K562 (cell line): ENCODE data around the gene WASF1. TPM values are rescaled to one million over a fixed set of nuclear protein-coding genes. Genes with fewer than 3 reads are reported as not detected.

ENCODE experiments used
- ATAC-seq: fragments of 200-7000 bp; cut with Tn5 transposase; 3 replicates; pipeline ENCODE4 v1.9.1; 2020; ENCODE audit warnings: moderate library complexity
- BruUV-seq: library from RNA; stranded (reverse); fragments of 400-500 nt; replicated peaks from 2 replicates; lab custom pipeline; 2021; lab: Mats Ljungman, UMichigan
- CTCF ChIA-PET: fragments of 300-600 bp; formaldehyde crosslinking; extraction: SDS; loops from one replicate; lab custom pipeline; 2021; ENCODE audit warnings: low intra/inter-chr PET ratio; lab: Yijun Ruan, JAX
- POLR2A ChIA-PET: fragments of 300-600, 350-650 bp; sonication (Branson Sonifier 250); formaldehyde crosslinking; extraction: SDS; loops from one replicate; lab custom pipeline; 2021; ENCODE audit warnings: antibody characterized with exemption, inconsistent platforms; lab: Yijun Ruan, JAX
- DNase-seq, 4 experiments: peaks; one replicate each; pipeline versions ENCODE4 v3.0.0 to v3.0.0-alpha.2; 2011 to 2018; ENCODE audit warnings: low spot score in 3 of 4, mixed read lengths in 3 of 4; ENCODE audit errors: extremely low read depth in 1 of 4
- FAIRE-seq: peaks from 2 replicates; lab custom pipeline; 2011; peaks lifted over from hg19 to GRCh38; lab: Jason Lieb, UNC
- H2AFZ ChIP-seq: 2 replicates; pipeline ENCODE4 v1.6.0; 2011; ENCODE audit warnings: low read depth, low read length, control low read depth, inconsistent platforms
- H3K27ac ChIP-seq: fragments of 200-600 bp; 3 replicates; pipeline ENCODE4 v1.8.0; 2011; ENCODE audit warnings: low read depth, mild to moderate bottlenecking, control low read depth, inconsistent platforms, low read length, moderate library complexity, mixed read lengths; ENCODE audit errors: extremely low read depth
- H3K27me3 ChIP-seq, 2 experiments: fragments of 300-600 bp in 1 of 2; 2 replicates in 1 of 2; 3 replicates in 1 of 2; pipeline versions ENCODE4 v1.6.0 to v1.8.0; 2011; ENCODE audit warnings: inconsistent platforms in 2 of 2, low read length in 2 of 2, mild to moderate bottlenecking in 1 of 2, mixed read lengths in 1 of 2, moderate library complexity in 1 of 2; ENCODE audit not compliant: control insufficient read depth in 2 of 2, insufficient read depth in 2 of 2
- H3K36me3 ChIP-seq: fragments of 300-600 bp; 3 replicates; pipeline ENCODE4 v1.8.0; 2011; ENCODE audit warnings: mild to moderate bottlenecking, low read length, inconsistent platforms; ENCODE audit not compliant: control insufficient read depth, insufficient read depth
- H3K4me1 ChIP-seq, 2 experiments: fragments of 200-600 bp in 1 of 2; replicated peaks in 1 of 2; 2 replicates in 1 of 2; 3 replicates in 1 of 2; pipeline versions ENCODE4 v1.5.1 to v1.8.0; 2011; ENCODE audit warnings: inconsistent platforms in 2 of 2, low read length in 2 of 2, mild to moderate bottlenecking in 1 of 2, mixed read lengths in 1 of 2, moderate library complexity in 1 of 2; ENCODE audit not compliant: control insufficient read depth in 2 of 2, insufficient read depth in 2 of 2
- H3K4me2 ChIP-seq: 2 replicates; pipeline ENCODE4 v1.6.1; 2011; ENCODE audit warnings: low read length, control low read depth, inconsistent platforms, mixed read lengths; ENCODE audit not compliant: insufficient read depth
- H3K4me3 ChIP-seq: fragments of 200-600 bp; sonication (generic), shearing (Covaris generic); 2 replicates; pipeline ENCODE4 v1.5.1; 2016; ENCODE audit warnings: control low read depth, inconsistent platforms
- H3K79me2 ChIP-seq: fragments of 200-600 bp; 3 replicates; pipeline ENCODE4 v1.8.0; 2011; ENCODE audit warnings: low read length, inconsistent platforms; ENCODE audit not compliant: control insufficient read depth, insufficient read depth
- H3K9ac ChIP-seq, 2 experiments: 2 replicates each; pipeline versions ENCODE4 v1.6.0 to v1.6.1; 2011; ENCODE audit warnings: low read depth in 2 of 2, low read length in 2 of 2, control low read depth in 1 of 2, inconsistent platforms in 1 of 2, mild to moderate bottlenecking in 1 of 2, mixed read lengths in 1 of 2; ENCODE audit not compliant: insufficient read depth in 1 of 2
- H3K9me1 ChIP-seq: one replicate; pipeline ENCODE4 v1.6.0; 2011; ENCODE audit warnings: inconsistent platforms, mild to moderate bottlenecking, low read length, moderate library complexity; ENCODE audit not compliant: control insufficient read depth, insufficient read depth
- H3K9me3 ChIP-seq: replicated peaks from 2 replicates; pipeline ENCODE4 v1.5.1; 2011; ENCODE audit warnings: low read depth, low read length, inconsistent platforms; ENCODE audit not compliant: control insufficient read depth, insufficient read depth
- H4K20me1 ChIP-seq: replicated peaks from 2 replicates; pipeline ENCODE4 v1.6.1; 2011; ENCODE audit warnings: low read length, inconsistent platforms, mixed read lengths; ENCODE audit not compliant: control insufficient read depth, insufficient read depth
- ATF7 ChIP-seq: fragments of 450-650 bp; IDR thresholded peaks from 2 replicates; pipeline ENCODE4 v1.7.1; 2014; ENCODE audit warnings: mild to moderate bottlenecking, moderate library complexity
- BCOR ChIP-seq: fragments of 450-650 bp; IDR thresholded peaks from 2 replicates; pipeline ENCODE4 v1.6.1; 2016
- FOXA1 ChIP-seq: fragments of 450-650 bp; IDR thresholded peaks from 2 replicates; pipeline ENCODE4 v1.6.1; 2016; ENCODE audit warnings: mild to moderate bottlenecking, borderline replicate concordance
- NCOA4 ChIP-seq: fragments of 450-650 bp; IDR thresholded peaks from 2 replicates; pipeline ENCODE4 v1.6.1; 2018; ENCODE audit warnings: mild to moderate bottlenecking; ENCODE audit not compliant: partially characterized antibody
- PCBP1 ChIP-seq: fragments of 200-400 bp; formaldehyde crosslinking; IDR thresholded peaks from 2 replicates; pipeline ENCODE4 v1.6.1; 2018; ENCODE audit warnings: mild to moderate bottlenecking, low read depth, low read length; ENCODE audit not compliant: poor library complexity, severe bottlenecking
- PHF8 ChIP-seq: fragments of 200-600 bp; sonication (generic); IDR thresholded peaks from 2 replicates; pipeline ENCODE4 v1.6.1; 2012; ENCODE audit warnings: mixed run types, mild to moderate bottlenecking, inconsistent platforms, low read length, moderate library complexity, borderline replicate concordance
- SRSF3 ChIP-seq: fragments of 200-400 bp; formaldehyde crosslinking; IDR thresholded peaks from 2 replicates; pipeline ENCODE4 v1.6.1; 2016; ENCODE audit warnings: mild to moderate bottlenecking, low read length, moderate library complexity; ENCODE audit not compliant: insufficient read depth
- TFAM ChIP-seq: fragments of 250-450 bp; sonication (Bioruptor Pico); conservative IDR thresholded peaks from 2 replicates; pipeline ENCODE4 v1.5.0; 2021; ENCODE audit warnings: mild to moderate bottlenecking, moderate library complexity
- ZNF445 ChIP-seq: fragments of 250-450 bp; sonication (Bioruptor Pico); IDR thresholded peaks from 2 replicates; pipeline ENCODE4 v1.4.0; 2020; ENCODE audit warnings: low read depth, mild to moderate bottlenecking, moderate library complexity
- ZNF561 ChIP-seq: fragments of 450-650 bp; formaldehyde crosslinking; conservative IDR thresholded peaks from 2 replicates; pipeline ENCODE4 v1.4.0; 2020; ENCODE audit warnings: mild to moderate bottlenecking, moderate library complexity
- WGBS: fragments of 100-300 bp; shearing (Covaris generic); methylation state at CpG from one replicate; pipeline ENCODE4 v1.1.6; 2016; ENCODE audit warnings: low coverage, mixed read lengths; ENCODE audit not compliant: insufficient coverage; ENCODE audit errors: missing lambda C conversion rate; 5-methylcytosine and 5-hydroxymethylcytosine counted together
- in situ Hi-C: fragments of 300-500 bp; cut with MboI; formaldehyde crosslinking; loops from 4 replicates; pipeline ENCODE4 v1.15.0; 2018; ENCODE audit warnings: inconsistent platforms, mixed read lengths
- intact Hi-C: fragments of 100-400 bp; cut with micrococcal nuclease; formaldehyde crosslinking; loops from 2 replicates; pipeline ENCODE4 v1.14.2; 2022
- polyA plus RNA-seq, 8 experiments: library from polyadenylated mRNA; depleted of rRNA in 4 of 8; stranded (reverse) in 5 of 8; unstranded in 3 of 8; fragments of >200 nt; fragmentation: Nextera tagmentation in 2 of 8; fragmentation: Illumina TruSeq in 1 of 8; extraction: Ambion mirVana in 2 of 8; extraction: Trizol in 1 of 8; gene quantifications; 2 replicates each; pipeline versions ENCODE4 v1.2.1 to v1.2.3, GENCODE V29; 2011 to 2014; ENCODE audit warnings: inconsistent platforms in 1 of 8, missing spikeins in 1 of 8
- total RNA-seq, 7 experiments: library from RNA; depleted of rRNA in 6 of 7; stranded (reverse); fragments of >200 nt in 6 of 7; fragmentation: Illumina TruSeq in 2 of 7; extraction: Trizol in 2 of 7; gene quantifications; 2 replicates each; pipeline versions ENCODE4 v1.2.1 to v1.2.3, GENCODE V29; 2011 to 2021; ENCODE audit warnings: low replicate concordance in 1 of 7

The WASF1 gene
- total and polyA plus RNA-seq, 9 of the 15 experiments (the other 6 are each of a cell fraction or from before 2014, with no cell fraction given), result 2.1 to 18.2 (median 7.4) TPM

DNA sequence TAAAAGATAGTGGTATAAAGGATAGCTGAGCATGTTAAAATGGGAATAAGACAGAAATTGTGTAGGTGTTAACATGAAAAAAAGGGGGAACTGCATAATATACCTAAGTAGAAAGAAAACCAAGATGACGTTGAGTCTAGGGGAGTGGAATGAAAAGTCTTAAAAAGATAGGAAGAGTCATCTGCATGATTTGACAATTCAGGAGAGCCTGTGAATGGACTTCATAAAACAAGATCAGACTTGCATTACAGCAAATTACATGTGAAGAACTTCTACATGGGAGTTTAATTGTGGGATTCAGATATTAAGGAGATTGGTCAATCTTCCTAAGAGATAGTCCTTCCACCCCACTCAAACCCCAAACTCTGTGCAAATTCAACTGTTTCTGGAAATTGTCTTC lies 85.5 kb downstream of the WASF1 start:
- no peaks in the 10 kb centered on the region for H3K4me1 ChIP-seq
- DNase-seq (no peak), FAIRE-seq (no peak), ATAC-seq (no peak)
- TF ChIP-seq NCOA4 (no peak), BCOR (no peak), ATF7 (no peak), ZNF445 (CRISPR knock-in tag) (no peak), FOXA1 (no peak), TFAM (CRISPR knock-in tag) (no peak), PCBP1 (no peak), ZNF561 (CRISPR knock-in tag) (no peak), SRSF3 (no peak), PHF8 (no peak)
- no peaks in the 10 kb centered on the region for H3K36me3 ChIP-seq
- H3K9ac ChIP-seq, result no peak overlapping the region
- intact Hi-C loops, result no loop called here
- H2AFZ ChIP-seq, result no peak overlapping the region
- BruUV-seq, result no TSS peak
- no peaks in the 10 kb centered on the region; a peak in 1 of 5 replicates for H3K27me3 ChIP-seq
- no peaks in the 10 kb centered on the region for H3K9me3 ChIP-seq
- 6% methylated on average over 1 of the region's 1 CpG for WGBS
- H3K4me3 ChIP-seq, result no peak overlapping the region
- H3K9me1 ChIP-seq, result no peaks in the 10 kb centered on the region
- in situ Hi-C loops, result no loop called here
- no peaks in the 10 kb centered on the region for H4K20me1 ChIP-seq
- H3K27ac ChIP-seq, result no peak overlapping the region
- H3K4me2 ChIP-seq, result no peak overlapping the region
- no peaks in the 10 kb centered on the region for H3K79me2 ChIP-seq
- ChIA-PET POLR2A (no interaction called here), CTCF (no interaction called here)
